MM.1S (cell line): ENCODE data around the gene KIF18B.

Experiments
- DNase-seq: peaks from one replicate; pipeline ENCODE4 v3.0.0-alpha.2; 2015
- H2AFZ ChIP-seq: fragments of 300-600 bp; sonication (generic); 2 replicates; pipeline ENCODE4 v1.6.0; 2016; ENCODE audit warnings: antibody characterized with exemption, low read length
- H3F3A ChIP-seq: fragments of 300-600 bp; sonication (generic); 2 replicates; pipeline ENCODE4 v1.6.1; 2016; ENCODE audit warnings: mild to moderate bottlenecking, antibody characterized with exemption, low read length, moderate library complexity, mixed read lengths; ENCODE audit not compliant: insufficient read depth
- H3K27ac ChIP-seq: fragments of 300-600 bp; sonication (generic); 2 replicates; pipeline ENCODE4 v1.5.1; 2016; ENCODE audit warnings: mild to moderate bottlenecking, low read length
- H3K27me3 ChIP-seq: fragments of 300-600 bp; sonication (generic); replicated peaks from 2 replicates; pipeline ENCODE4 v1.6.0; 2016; ENCODE audit warnings: low read length; ENCODE audit not compliant: insufficient read depth
- H3K36me3 ChIP-seq: fragments of 300-600 bp; sonication (generic); replicated peaks from 2 replicates; pipeline ENCODE4 v1.6.1; 2016; ENCODE audit warnings: mild to moderate bottlenecking, low read length, mixed read lengths; ENCODE audit not compliant: insufficient read depth
- H3K4me1 ChIP-seq: fragments of 300-600 bp; sonication (generic); 2 replicates; pipeline ENCODE4 v1.6.1; 2016; ENCODE audit warnings: low read length, mixed read lengths
- H3K4me2 ChIP-seq: fragments of 300-600 bp; sonication (generic); 2 replicates; pipeline ENCODE4 v1.6.0; 2016; ENCODE audit warnings: low read depth, low read length
- H3K4me3 ChIP-seq: fragments of 300-600 bp; sonication (generic); 2 replicates; pipeline ENCODE4 v1.5.1; 2016; ENCODE audit warnings: low read length, mixed read lengths
- H3K79me2 ChIP-seq: fragments of 300-600 bp; sonication (generic); 2 replicates; pipeline ENCODE4 v1.6.1; 2016; ENCODE audit warnings: mixed run types, low read length, mixed read lengths
- H3K9ac ChIP-seq: fragments of 300-600 bp; sonication (generic); 2 replicates; pipeline ENCODE4 v1.6.1; 2016; ENCODE audit warnings: low read length, mixed read lengths
- H3K9me2 ChIP-seq: fragments of 300-600 bp; sonication (generic); replicated peaks from 2 replicates; pipeline ENCODE4 v1.6.1; 2016; ENCODE audit warnings: mild to moderate bottlenecking, low read length, mixed read lengths; ENCODE audit not compliant: insufficient read depth
- H3K9me3 ChIP-seq: fragments of 300-600 bp; sonication (generic); replicated peaks from 2 replicates; pipeline ENCODE4 v1.6.1; 2016; ENCODE audit warnings: mild to moderate bottlenecking, low read length, mixed read lengths; ENCODE audit not compliant: insufficient read depth
- H4K20me1 ChIP-seq: fragments of 300-600 bp; sonication (generic); 2 replicates; pipeline ENCODE4 v1.6.1; 2016; ENCODE audit warnings: mild to moderate bottlenecking, low read length, moderate library complexity, mixed read lengths; ENCODE audit not compliant: insufficient read depth
- EZH2 ChIP-seq: fragments of 300-600 bp; sonication (generic); optimal IDR thresholded peaks from 2 replicates; pipeline ENCODE3; 2017; ENCODE audit warnings: low read depth, mild to moderate bottlenecking, antibody characterized with exemption, low read length, mixed read lengths
- EZH2phosphoT487 ChIP-seq: fragments of 300-600 bp; sonication (generic); IDR thresholded peaks from 2 replicates; pipeline ENCODE4 v1.6.1; 2018; ENCODE audit warnings: antibody characterized with exemption, low read length
- TF ChIP-seq, protein P1 (sequence below): fragments of 300-600 bp; sonication (generic); IDR thresholded peaks from 2 replicates; pipeline ENCODE4 v1.5.1; 2016; ENCODE audit warnings: antibody characterized with exemption, low read length, mixed read lengths

The KIF18B gene

GRCh38 chr17:44942456-44942855, 5.1 kb downstream of the KIF18B start:
- H3K9ac ChIP-seq: no peak overlapping the region
- H3K79me2 ChIP-seq: peaks cover 96% of the 10 kb centered on the region
- no peaks in the 10 kb centered on the region for H3K4me1 ChIP-seq

DNA sequence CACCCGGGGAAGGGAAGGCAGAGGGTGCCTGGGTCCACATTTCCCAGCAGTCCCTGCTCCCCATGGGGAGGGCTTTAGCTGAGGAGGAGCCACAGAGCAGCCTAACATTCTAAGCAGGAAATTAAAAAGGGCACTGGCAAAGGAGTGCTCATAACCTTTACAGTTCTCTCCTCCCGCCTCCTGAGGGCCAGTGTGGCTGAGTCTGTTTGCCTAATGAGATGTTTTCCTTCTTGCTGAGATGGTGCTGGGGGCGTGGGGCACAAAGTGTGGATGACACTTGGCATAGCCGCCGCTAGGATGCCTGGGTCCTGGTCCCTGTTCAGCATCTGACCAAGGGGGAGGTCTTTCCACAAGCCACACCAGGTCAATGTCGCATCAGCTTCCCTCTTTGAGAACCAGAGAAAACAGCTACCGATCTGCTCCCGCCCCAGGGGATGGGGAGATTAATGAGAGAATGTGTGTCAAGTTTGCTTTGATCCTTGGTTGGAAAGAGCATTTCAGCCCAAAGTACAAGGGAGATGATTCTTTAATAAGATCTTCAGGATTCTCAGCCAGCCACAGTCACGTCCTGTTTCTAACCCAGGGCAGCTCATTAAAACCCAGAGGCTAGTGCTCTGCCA, 5.8 kb downstream of the KIF18B start:
- H3K4me3 ChIP-seq: no peak overlapping the region
- H3K27ac ChIP-seq: no peak overlapping the region
- H3K4me2 ChIP-seq: no peak overlapping the region
- no peaks in the 10 kb centered on the region for H3K4me1 ChIP-seq
- no peak overlapping the region for H2AFZ ChIP-seq
- no peak for DNase-seq
- no peaks in the 10 kb centered on the region for H3K9me2 ChIP-seq
- no peaks in the 10 kb centered on the region for H4K20me1 ChIP-seq
- H3K36me3 ChIP-seq: peaks cover 5% of the 10 kb centered on the region; the same call in 1 of the 2 replicates
- TF ChIP-seq EZH2phosphoT487: no peak
- no peak for TF ChIP-seq EZH2
- TF ChIP-seq, protein P1, sequence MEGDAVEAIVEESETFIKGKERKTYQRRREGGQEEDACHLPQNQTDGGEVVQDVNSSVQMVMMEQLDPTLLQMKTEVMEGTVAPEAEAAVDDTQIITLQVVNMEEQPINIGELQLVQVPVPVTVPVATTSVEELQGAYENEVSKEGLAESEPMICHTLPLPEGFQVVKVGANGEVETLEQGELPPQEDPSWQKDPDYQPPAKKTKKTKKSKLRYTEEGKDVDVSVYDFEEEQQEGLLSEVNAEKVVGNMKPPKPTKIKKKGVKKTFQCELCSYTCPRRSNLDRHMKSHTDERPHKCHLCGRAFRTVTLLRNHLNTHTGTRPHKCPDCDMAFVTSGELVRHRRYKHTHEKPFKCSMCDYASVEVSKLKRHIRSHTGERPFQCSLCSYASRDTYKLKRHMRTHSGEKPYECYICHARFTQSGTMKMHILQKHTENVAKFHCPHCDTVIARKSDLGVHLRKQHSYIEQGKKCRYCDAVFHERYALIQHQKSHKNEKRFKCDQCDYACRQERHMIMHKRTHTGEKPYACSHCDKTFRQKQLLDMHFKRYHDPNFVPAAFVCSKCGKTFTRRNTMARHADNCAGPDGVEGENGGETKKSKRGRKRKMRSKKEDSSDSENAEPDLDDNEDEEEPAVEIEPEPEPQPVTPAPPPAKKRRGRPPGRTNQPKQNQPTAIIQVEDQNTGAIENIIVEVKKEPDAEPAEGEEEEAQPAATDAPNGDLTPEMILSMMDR: no peak
- H3K79me2 ChIP-seq: peaks cover 96% of the 10 kb centered on the region
- no peak overlapping the region for H3K9ac ChIP-seq
- no peaks in the 10 kb centered on the region for H3K9me3 ChIP-seq
- no peaks in the 10 kb centered on the region for H3F3A ChIP-seq
- H3K27me3 ChIP-seq: no peaks in the 10 kb centered on the region

More at GRCh38 chr17:44942456-44942855, 5.1 kb downstream of the KIF18B start:
- Histone ChIP-seq H3K4me2 (no peak overlapping the region), H2AFZ (no peak overlapping the region), H4K20me1 (no peaks in the 10 kb centered on the region), H3K36me3 (peaks cover 2% of the 10 kb centered on the region; the same call in 1 of the 2 replicates), H3F3A (no peaks in the 10 kb centered on the region), H3K9me3 (no peaks in the 10 kb centered on the region), H3K9me2 (no peaks in the 10 kb centered on the region), H3K27me3 (no peaks in the 10 kb centered on the region), H3K4me3 (no peak overlapping the region), H3K27ac (no peak overlapping the region)
- no peak for DNase-seq
- no peak for TF ChIP-seq EZH2phosphoT487
- TF ChIP-seq, protein P1: no peak
- TF ChIP-seq EZH2: no peak

GRCh38 chr17:44940768-44941167, 6.8 kb downstream of the KIF18B start:
- Histone ChIP-seq H3K27me3 (no peaks in the 10 kb centered on the region), H3K4me1 (no peaks in the 10 kb centered on the region), H3K4me2 (no peak overlapping the region), H3K36me3 (peaks cover 5% of the 10 kb centered on the region; the same call in 1 of the 2 replicates), H3K9ac (no peak overlapping the region), H2AFZ (no peak overlapping the region), H3K9me2 (no peaks in the 10 kb centered on the region), H3K79me2 (peaks cover 92% of the 10 kb centered on the region), H4K20me1 (no peaks in the 10 kb centered on the region), H3K27ac (no peak overlapping the region), H3F3A (no peaks in the 10 kb centered on the region), H3K9me3 (no peaks in the 10 kb centered on the region), H3K4me3 (no peak overlapping the region)
- TF ChIP-seq EZH2 (no peak), EZH2phosphoT487 (no peak)
- TF ChIP-seq, protein P1: no peak
- no peak for DNase-seq
